Inflammatory macrophage treated with lipopolysaccharide for 1 hour (primary cell): ENCODE data around the gene VHLL.

Experiments
- DNase-seq, 2 donors: peaks; one replicate each; pipeline ENCODE4 v3.0.0-alpha.2; 2020 to 2022

Gene VHLL

GRCh38 chr1:156249593-156249992 is 49.5 kb downstream of the VHLL start:
- no peak for DNase-seq
